LNCAP (cell line): ENCODE results near the gene FPGT.

Source experiments
- CTCF ChIP-seq: fragments of 450-650 bp; IDR thresholded peaks from 2 replicates; pipeline ENCODE4 v1.5.1; 2017; ENCODE audit warnings: mild to moderate bottlenecking

Gene FPGT

GRCh38 chr1:74197255-74197654, 787 bp upstream of the FPGT start:
- no peak for TF ChIP-seq CTCF

- TF ChIP-seq CTCF = no peak
Observed at GRCh38 chr1:74199504-74199903, 1.5 kb downstream of the FPGT start.

- TF ChIP-seq CTCF = no peak
Observed at GRCh38 chr1:74205266-74205665, 7.2 kb downstream of the FPGT start.

GRCh38 chr1:74215229-74215628, 17.2 kb downstream of the FPGT start:
- TF ChIP-seq CTCF = no peak

- TF ChIP-seq CTCF = no peak
Observed at GRCh38 chr1:74222701-74223100, 24.7 kb downstream of the FPGT start.

- no peak for TF ChIP-seq CTCF
Observed at GRCh38 chr1:74223453-74223852, 25.4 kb downstream of the FPGT start.

- TF ChIP-seq CTCF = no peak
Observed at GRCh38 chr1:74235153-74235552, 37.1 kb downstream of the FPGT start, which contains the start of gene TNNI3K. Gene TNNI3K (plus strand): TSS chr1:74235387. CDS start chr1:74235452, 65 bp downstream.

- TF ChIP-seq CTCF = no peak
Observed at GRCh38 chr1:74236440-74236839, 38.4 kb downstream of the FPGT start.
